NCI-H187 (cell line): ENCODE measurements around the gene MKRN2.

Experiments
- DNase-seq, 2 experiments: peaks; one replicate each; lab custom pipeline; 2025; lab: John Stamatoyannopoulos, UW

MKRN2 gene

DNA sequence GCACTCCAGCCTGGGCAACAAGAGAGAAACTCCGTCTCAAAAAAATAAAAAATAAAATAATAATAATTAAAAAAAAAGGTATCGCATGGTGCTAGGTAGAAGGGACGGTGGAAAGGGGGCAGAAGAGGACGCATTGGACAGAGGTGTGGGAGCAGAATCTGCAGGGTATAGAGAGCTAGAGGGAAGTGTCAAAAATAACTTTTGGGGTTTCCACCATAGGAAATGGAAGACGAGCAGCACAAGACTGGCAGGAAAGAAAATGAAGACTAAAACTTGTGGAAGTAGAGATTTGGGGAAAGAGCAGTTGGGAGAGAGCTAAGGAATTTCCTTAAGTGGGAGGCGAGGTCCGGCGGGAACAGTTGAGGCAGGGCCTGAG lies 585 bp upstream of the MKRN2 start:
- no peak for DNase-seq

DNA sequence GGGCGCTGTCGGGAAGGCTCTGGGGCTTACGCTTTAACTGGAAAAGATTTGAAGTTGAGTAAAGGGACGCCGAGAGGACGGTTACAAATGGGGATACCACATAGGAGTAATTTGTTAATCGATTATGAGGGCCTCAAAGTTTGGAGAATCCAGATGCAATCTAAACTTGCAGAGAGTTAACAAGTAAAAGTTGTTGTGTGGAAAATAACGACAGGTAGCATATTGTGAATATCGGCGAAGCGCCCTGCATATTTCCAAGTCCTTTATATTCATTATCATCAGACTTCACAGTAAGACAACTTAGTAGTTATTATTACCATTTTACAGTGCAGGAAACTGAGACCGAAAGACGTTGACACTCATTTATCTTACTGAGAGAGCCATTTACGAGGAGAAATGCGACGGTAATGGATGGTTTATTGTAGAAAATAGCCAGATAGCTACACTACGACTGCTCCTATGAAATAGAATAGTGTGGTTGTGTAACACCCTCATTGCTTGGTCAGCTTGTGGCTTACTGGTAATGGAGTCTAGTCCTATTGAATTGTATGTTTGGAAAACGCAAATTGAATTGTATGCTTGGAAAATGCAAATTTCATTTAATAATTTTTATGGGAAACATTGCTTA lies 700 bp downstream of the MKRN2 start:
- DNase-seq: no peak

DNA sequence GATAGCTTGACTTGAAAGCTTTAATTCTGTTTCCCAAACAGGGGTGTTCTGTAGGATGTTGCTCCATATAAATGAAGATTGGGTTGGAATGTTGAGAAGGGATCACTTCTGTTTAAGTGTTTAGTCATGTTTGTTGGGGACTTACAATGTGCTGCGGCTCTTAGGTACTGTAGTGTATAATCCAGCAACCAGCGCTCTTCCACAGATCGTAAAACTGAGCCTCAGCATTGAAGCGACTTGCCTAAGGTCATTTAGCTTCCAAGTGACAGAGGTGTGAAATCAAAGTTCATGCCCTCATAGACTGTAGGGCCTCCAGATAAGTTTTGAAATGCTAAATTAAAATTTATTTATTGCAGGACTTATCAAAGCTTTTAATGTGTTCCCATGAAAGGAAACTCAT lies 1.8 kb downstream of the MKRN2 start:
- DNase-seq: no peak

DNA sequence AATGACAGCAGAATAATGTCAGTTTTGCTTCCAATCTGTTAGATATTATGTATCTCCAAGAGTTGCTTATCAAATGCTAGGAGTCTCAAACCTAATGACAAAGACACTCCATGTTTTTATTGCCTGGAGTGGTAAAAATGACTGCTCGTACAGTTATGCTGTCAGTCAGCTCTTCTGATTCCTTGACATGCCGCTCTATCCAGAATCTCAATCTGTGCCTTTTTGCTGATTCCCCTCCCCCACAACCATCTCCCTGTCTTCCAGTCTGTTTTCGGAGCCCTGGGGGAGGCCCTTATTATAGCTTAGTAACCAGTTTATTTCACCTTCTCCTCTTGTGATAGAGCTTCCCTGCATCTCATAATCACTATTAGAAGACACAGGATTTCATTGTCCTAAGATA lies 2.6 kb downstream of the MKRN2 start:
- DNase-seq: no peak

DNA sequence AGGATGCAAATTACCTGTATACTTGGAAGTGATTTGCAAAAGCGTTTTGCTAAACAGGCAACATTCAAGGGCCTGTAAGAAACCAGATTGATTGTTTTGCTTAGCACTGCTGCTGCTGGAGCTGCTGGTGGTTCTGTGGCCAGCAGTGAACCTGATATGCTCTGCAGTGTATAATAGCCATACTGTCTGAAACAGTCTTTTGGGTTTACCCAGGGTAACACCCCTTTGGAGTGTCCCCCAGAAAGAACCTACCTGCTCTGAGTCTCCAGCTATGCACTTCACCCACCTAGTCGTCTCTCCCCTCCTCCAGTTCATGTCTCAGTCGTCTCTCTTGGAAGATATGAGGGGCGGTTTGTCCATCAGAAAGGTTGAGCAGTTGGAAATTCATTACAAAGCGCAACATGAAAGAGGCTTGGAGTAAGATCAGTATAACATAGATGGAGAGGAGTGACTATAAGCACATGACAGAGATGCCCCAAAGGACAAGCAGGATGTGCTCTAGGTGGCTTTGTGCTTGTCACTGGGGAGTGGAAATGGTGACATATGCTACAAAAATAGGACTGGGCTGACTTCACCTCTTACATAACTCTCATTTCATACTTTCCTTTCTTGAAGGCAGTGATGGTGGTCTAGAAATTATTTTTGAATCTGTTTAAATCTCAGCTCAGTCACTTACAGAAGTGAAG lies 3.8 kb downstream of the MKRN2 start:
- no peak for DNase-seq

DNA sequence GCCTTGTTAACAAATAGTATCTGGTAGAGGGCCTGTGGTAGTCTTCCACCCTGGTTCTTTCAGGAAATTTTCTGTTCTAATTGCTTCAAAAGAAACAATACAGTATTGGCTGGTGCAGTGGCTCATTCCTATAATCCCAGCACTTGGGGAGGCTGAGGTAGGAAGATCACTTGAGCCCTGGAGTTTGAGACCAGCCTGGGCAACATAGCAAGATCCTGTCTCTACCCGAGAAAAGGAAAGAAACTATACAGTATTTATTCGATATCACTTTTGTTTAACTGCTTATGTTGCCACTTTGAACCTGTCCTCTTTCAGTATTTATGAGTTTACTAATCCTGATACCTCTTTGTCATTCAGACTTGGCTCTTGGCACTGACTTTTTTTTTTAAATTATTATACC lies 4.5 kb downstream of the MKRN2 start:
- no peak for DNase-seq

DNA sequence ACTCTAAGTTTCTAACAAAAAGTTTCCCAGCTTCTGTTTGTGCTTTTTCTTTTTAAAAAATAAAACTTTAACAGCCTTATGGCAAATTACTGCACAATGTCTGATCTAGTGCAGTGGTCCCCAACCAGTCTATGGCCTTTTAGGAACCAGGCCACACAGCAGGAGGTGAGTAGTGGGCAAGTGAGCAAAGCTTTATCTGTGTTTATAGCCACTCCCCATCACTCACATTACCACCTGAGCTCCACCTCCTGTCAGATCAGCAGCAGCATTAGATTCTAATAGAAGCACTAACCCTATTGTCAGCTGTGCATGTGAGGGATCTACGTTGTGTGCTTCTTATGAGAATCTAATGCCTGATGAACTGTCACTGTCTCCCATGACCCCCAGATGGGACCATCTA lies 5.6 kb downstream of the MKRN2 start:
- DNase-seq: no peak

DNA sequence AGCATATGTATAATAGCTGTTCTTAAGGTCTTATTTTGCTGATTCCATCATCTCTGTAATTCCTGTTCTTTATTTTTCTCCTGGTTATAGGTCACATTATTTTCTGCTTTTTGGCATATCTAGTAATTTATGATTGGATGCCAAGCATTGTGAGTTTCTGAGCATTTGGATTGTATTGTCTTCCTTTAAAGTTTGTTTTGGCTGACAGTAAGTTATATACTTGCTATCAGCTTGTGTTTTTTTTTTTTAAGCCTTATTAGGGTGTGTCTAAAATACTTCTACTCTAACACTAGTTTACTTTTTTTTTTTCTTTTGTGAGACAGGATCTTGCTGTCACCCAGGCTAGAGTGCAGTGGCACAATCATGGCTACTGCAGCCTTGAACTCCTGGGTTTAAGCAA lies 10.1 kb downstream of the MKRN2 start:
- DNase-seq: no peak

DNA sequence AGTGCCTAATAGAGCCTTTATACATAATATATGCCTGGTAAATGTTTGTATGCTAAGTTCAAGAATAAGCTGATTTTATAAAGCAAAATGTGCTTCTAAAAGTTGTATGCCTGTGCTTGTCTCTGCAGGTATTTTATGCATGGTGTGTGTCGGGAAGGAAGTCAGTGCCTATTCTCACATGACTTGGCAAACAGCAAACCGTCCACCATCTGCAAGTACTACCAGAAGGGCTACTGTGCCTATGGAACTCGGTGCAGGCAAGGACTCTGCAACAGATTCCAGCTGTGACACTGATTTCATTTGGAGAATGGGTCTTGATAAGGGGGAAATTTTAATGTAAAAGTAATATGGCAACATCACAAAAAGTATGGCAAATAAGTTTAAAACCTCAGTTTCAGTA lies 11.9 kb downstream of the MKRN2 start:
- no peak for DNase-seq

DNA sequence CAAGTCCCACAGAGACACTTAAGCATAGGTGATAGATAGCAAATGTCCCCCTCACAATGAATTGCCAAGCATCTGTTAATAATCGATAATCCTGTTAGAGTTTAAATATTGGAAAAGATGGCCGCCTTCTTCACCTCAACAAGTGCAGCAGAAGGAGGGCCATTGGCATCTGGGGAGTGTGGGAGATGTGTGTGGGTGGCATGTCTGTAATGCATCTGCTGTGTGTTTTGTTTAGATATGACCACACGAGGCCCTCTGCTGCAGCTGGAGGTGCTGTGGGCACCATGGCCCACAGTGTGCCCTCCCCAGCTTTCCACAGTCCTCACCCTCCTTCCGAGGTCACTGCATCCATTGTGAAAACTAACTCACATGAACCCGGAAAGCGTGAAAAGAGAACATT lies 12.9 kb downstream of the MKRN2 start:
- DNase-seq: no peak

DNA sequence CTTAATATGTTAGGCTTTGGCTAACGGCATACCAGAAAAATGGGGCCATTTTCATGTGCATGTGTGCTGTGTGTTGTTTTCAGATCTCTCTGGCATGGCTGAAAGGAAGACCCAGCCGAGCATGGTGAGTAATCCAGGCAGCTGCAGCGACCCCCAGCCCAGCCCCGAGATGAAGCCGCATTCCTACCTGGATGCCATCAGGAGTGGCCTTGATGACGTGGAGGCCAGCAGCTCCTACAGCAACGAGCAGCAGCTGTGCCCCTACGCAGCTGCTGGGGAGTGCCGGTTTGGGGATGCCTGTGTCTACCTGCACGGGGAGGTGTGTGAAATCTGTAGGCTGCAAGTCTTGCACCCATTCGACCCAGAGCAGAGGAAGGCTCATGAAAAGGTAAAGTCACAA lies 15.1 kb downstream of the MKRN2 start:
- DNase-seq: no peak

DNA sequence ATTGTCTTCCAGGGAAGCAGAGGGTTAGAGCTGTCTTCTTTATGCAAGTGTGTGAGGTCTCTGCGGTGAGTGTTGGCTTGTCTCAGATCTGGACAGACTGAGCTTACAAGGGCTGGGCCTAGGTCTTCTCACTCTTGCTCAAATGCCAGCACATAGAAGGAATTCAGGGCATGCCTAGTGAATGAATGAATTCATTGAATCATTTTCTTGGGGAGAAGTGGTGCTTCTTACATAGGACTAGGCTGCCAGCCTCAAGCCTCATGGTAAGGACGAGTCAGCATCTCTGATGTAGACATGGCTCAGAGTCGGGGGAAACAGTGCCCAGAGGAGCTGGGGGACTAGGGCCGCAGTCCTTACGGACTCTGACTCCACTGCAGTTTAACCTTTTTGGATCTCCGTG lies 17.2 kb downstream of the MKRN2 start:
- no peak for DNase-seq

DNA sequence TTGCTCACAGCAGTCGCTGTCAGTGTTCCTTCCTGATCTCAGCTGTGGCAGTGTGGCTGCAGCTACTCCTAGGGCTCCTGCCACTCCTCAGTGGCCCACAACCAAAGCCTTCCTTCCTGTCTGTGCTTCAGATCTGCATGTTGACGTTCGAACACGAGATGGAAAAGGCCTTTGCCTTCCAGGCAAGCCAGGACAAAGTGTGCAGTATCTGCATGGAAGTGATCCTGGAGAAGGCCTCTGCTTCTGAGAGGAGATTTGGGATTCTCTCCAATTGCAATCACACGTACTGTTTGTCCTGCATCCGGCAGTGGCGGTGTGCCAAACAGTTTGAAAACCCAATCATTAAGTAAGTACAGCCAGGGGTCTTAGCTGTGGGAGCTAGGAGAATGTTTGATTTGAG lies 17.8 kb downstream of the MKRN2 start:
- DNase-seq: no peak

DNA sequence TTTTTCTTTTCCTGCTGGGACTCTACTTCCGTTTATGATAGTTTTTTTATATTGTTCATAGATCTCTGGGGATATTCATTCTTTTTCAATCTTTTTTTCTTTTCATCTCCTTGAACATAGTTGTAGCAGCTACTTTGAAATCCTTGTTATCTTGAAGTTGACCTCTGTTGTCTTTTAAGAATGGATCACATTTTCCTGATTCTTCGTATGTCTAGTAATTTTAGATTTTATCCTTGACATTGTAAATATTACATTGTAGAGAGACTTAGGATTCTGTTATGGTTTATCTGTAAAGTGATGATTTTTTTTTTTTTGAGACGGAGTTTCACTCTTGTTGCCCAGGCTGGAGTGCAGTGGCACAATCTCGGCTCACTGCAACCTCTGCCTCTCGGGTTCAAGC lies 20.5 kb downstream of the MKRN2 start:
- no peak for DNase-seq

DNA sequence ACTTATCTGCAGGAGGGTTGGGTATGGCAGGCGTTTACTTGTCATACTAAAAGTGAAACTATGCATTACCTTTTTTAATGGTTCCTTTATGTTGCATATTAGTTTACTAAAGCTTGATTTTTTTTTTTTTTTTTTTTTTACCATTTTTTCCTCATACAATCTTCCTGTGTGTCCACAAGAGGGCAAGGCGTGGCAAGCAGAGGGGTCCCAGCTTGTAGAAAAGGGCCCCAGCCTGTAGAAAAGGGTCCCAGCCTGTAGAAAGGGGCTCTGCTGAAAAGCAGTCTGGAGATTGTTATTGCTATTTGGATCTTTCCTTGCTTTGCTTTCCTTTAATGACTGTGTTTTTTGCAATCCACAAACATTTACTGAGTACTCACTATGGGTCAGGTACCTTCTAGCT lies 21.9 kb downstream of the MKRN2 start:
- DNase-seq: no peak

DNA sequence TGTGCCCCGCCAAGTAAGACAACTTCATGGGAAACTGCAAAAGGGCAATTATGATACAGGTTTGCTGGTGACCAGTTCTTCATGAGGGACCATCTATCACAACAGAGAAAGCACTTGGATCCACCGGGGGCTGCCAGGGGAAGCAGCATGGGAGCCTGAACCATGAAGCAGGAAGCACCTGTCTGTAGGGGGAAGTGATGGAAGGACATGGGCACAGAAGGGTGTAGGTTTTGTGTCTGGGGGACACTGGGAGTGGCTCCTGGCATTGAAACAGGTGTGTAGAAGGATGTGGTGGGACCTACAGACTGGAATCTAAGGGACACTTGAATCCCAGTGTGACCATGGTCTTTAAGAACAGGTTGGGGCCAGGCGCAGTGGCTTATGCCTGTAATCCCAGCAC lies 22.6 kb downstream of the MKRN2 start:
- no peak for DNase-seq

DNA sequence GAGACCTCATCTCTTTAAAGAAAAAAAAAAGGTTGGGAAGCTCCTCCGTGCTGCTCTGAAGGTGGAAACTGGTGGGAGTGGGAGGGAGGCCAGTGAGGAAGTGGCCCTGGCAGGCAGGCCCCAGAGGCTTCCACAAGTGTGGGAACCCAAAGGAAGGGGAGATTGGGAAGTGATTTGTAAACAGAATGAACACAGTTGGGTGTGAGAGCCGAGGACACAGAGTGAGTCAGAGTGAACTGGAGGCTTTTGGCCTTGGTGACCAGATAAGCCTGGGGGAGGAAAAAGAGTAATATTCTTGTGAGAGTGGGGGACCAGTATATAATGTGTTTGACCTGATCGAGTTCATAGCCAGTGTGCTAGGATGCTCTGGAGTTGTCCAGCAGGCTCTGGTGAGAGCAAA lies 23.0 kb downstream of the MKRN2 start:
- DNase-seq: no peak

DNA sequence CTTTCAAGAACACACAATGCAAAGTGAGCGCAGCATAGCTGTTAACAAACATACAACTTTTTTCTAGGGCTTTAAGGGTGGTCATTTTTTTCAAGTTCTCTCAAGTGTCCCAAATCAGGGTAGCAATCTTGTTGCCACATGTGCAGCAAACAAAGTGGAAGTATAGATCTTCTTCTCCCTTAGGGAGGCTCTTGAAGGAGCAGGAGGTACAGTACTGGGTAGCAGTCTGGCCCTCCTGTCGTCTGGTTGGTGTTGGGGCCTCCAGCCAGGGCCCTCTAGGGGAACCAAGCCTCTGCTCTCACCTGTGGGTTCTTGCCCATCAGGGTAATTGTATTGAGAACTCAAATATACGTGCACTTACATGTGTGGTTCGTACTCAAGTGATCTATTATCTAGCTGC lies 25.8 kb downstream of the MKRN2 start:
- no peak for DNase-seq

DNA sequence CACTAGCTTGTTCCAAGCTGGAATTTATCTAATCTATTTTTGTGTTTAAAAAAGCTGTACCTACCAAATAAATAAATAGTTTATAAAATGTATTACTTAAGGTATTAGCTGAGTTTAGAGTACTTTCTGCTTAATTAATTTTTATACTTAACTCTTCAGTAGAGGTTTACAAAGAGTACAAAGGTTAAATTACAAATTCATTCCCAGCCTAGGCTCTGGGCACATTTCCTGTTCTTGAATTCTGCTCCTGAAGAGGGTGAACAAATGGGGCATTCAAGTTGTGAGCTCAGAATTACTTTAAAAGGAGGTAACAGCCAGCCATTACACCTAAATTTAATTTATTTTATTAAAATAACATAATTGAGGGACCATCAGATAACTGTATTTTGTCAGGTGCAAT lies 26.4 kb downstream of the MKRN2 start:
- DNase-seq: no peak

DNA sequence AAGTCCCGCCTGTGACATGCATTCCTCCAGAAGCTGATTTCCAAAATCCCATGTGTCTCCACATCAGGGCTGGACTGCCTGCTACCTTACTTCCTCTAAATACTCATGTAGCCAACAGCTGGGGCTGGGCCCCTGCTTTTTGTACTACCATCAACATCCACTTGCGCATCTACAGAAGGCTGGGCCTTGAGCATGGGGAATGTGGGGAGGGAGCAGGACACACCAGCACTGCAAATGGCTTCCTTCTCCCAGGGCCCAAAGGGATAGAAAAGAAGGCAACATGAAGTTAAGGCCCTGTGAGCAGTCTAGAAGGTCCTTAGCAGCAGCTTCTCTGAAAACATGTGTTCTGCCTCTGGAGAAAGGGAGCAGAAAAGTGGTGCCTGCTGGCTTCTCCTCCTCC lies 27.2 kb downstream of the MKRN2 start:
- no peak for DNase-seq

DNA sequence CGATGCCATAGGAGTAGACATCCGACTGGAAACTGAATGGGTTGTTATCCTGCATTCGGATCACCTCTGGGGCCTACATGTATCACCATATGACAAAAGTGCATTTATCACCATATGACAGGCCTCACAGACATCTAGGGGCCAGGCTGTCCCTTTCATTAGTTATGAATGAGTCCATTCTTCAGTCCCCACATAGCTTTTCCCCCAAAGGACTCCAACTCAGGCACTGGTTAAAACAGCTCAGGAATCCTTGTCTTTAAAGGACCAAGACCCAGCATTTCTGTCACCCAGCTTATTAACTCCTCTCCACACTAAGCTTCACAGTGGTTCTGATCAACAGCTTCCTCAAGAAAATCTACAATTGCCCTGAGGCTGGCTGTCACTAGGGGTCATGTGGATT lies 28.3 kb downstream of the MKRN2 start:
- DNase-seq: no peak

DNA sequence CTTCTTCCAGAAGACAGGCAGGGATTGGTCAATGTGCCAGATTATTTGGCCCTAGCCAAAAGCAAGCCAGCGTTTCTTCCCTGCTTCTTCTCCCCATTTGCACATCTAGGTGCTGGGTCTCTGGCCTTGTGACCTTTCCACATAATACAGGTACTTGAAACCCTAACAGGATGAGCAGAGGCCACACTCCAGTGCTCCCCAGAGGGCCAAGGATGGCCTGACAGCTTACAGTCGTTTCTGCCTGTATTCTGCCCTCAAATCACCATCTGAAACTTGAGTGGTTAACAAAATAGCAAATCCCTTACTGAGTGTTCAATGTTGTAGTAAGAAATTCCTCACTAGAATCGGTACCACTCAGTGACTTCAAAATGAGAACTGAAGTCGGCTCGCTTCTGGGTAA lies 29.1 kb downstream of the MKRN2 start:
- DNase-seq: no peak

DNA sequence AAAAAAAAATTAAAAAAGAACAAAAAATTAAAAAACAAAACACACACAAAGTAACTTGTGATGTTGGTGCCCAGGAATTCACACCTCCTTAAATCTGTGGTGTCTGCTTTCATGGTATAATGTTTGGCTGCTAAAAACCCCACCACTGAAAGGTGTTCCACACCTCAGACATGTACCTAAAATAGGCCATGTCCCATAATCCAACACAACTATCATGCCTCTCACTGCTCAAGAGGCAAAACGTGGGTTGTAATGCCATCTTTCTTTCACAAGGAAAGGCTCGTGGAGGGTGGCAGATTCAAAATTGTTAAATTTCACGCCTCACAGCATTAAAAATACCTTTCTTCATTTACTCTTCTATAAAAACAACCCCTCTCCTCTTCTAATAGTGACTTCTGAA lies 29.5 kb downstream of the MKRN2 start:
- DNase-seq: no peak
